NCI-H460 (cell line): ENCODE results near the gene AARS1. TPM values are rescaled to one million over a fixed set of nuclear protein-coding genes. Genes with fewer than 3 reads are reported as not detected.
"Not testable (repeated sequence)": the region's sequence is repeated elsewhere in the genome, so short reads cannot be mapped to it uniquely, and the experiment has no call there.

ENCODE experiments used
- DNase-seq: peaks from one replicate; pipeline ENCODE4 v3.0.0-alpha.2; 2016; ENCODE audit warnings: low read depth; ENCODE audit errors: extremely low read depth
- polyA plus RNA-seq: library from polyadenylated mRNA; depleted of rRNA; stranded (reverse); fragments of >200 nt; gene quantifications from 2 replicates; pipeline ENCODE4 v1.2.3, GENCODE V29; 2014; cell fraction: nucleus; rRNA removed
- total RNA-seq: library from RNA; depleted of rRNA; stranded (reverse); fragments of >200 nt; shearing (Covaris generic); gene quantifications from 2 replicates; pipeline ENCODE4 v1.2.3, GENCODE V29; 2014; rRNA removed

AARS1 gene
- 130 and 168 TPM in 2 replicates for total RNA-seq
- 78.3 and 112 TPM in 2 replicates for polyA plus RNA-seq

DNA sequence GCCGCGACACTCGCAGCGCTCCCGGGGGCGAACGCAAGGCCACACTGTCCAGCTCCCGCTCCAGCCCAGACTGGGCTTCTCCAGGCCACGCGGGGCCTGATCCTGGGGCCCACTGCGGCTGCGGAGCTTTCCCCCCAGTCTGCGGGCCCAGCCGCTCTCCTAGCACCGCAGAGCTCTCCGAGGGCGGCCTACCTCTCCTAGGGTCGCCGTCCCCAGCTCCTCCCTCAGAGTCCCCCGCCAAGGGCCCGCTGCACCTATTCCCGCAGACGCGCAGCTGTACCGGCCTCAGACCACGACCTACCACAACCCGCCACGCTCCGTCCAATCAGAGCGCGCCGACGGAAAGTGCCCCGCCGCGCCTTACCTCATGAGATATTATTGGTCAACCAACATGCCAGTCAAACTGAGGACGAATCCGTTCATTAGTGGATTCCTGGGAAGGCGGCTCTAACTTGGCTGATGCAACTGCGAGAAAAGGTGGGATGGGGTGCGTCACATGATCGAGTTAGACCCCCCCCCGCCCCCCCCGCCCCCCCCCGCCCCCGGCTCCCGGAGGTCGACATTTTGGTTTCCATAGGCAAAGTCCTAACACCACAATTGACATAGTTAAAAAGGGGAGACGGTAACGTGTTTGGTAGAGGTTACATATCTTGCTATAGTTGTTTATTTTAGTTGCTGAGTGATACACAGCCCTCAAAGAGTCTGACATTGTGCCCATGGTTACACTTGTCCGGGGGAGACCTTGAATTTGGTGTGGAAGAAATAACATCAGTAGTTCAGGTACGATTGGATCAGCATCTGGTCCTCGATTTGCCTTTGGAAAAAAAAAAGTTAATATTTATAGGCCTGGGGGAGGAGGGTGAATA is at the start of gene AARS1:
TSS of gene AARS1 (minus strand) at position 278 of the 866 bp plus-strand sequence. CDS start 6,743 bp downstream, outside the sequence.
- peak; percentile 99 for DNase-seq

GRCh38 chr16:70337814-70338213 is 48.5 kb upstream of the AARS1 start:
- no peak for DNase-seq

DNA sequence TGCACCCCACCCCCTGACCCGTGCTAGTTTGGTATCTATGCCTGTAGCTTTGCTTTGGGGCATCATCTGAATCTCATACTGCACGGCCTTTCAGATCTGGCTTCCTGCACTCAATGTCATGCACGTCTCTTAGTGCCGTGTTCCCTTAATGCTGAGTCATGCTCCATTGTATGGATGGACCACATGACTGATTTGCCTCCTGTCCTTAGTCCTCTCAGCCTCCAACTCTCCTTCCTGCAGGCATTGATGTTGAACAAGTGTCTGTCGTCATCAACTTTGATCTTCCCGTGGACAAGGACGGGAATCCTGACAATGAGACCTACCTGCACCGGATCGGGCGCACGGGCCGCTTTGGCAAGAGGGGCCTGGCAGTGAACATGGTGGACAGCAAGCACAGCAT is 43.4 kb upstream of the AARS1 start:
- not testable (repeated sequence) for DNase-seq

DNA sequence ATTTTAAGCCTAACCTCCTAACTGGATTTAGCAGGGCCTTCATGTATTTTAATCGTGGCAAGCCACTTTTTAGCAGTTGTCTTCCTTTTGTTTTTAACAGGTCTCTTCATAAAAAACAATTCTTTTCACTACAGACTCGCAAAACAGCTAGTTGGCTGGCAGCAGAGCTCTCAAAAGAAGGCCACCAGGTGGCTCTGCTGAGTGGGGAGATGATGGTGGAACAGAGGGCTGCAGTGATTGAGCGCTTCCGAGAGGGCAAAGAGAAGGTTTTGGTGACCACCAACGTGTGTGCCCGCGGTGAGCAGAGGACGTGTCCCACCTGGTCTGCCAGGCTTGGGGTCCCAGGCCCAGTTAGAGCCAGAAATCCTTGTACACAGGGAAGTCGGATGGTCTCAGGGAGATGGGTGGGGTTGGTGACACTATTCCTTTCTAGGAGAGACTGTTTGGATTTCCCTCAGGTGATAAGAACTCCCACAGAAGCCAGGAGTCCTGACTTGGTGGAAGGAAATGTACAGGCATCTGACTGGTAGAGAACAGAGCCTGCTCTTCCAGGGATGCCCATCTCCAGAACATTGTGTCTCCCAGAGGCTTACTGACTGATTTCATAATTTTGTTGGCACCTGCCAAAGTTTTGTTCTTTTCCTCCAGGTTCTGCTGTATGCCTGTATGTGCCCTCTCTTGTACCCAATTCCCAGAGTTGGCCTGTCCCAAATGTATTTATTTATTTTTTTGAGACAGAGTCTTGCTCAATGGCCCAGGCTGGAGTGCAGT is 42.5 kb upstream of the AARS1 start:
- no peak for DNase-seq

DNA sequence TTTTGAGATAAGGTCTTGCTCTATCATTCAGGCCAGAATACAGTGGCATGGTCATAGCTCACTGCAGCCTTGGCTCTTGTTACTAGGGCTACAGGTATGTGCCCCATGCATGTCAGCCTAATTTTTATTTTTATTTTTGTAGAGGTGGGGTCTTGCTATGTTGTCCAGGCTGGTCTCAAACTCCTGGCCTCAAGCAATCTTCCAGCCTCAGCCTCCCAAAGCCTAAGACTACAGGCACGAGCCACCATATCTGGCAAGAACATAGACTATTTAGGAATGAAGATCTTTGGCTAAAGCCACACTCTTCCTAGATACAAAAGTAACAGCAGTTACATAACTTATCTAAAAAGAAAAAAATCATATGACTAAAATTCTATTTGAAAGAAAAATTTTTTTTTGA is 41.8 kb upstream of the AARS1 start:
- DNase-seq, result no peak

- DNase-seq, result no peak
Observed at GRCh38 chr16:70324998-70325747, 35.9 kb upstream of the AARS1 start.

- DNase-seq, result no peak
Observed at GRCh38 chr16:70320121-70320520, 30.8 kb upstream of the AARS1 start.

DNA sequence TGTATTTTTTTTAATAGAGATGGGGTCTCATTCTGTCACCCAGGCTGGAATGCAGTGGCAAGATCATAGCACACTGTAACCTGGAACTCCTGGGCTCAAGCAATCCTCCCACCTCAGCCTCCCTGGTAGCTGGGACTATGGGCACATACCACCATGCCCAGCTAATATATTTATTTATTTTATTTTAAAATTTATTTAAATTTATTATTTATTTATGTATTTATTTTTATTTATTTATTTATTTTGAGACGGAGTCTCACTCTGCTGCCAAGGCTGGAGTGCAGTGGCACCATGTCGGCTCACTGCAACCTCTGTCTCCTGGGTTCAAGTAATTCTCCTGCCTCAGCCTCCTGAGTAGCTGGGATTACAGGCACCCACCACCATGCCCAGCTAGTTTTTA is 18.4 kb upstream of the AARS1 start:
- DNase-seq, result not testable (repeated sequence)

DNA sequence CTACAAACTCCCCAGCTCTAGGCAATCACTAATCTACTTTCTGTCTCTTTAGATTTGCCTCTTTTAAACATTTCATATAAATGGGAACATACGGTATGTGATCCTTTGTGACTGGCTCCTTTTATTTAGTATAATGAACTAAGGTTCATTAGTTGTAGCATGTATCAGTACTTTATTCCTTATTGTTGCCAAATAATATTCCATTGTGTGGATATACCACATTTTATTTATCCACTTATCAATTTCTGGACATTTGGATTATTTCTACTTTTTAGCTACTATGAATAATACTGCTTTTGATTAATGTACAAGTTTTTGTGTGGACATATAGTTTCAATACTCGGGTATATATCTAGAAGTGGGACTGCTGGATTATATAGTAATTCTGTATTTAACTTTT is 17.6 kb upstream of the AARS1 start:
- DNase-seq, result no peak

- DNase-seq, result no peak
Observed at GRCh38 chr16:70304892-70305448, 15.7 kb upstream of the AARS1 start.

DNA sequence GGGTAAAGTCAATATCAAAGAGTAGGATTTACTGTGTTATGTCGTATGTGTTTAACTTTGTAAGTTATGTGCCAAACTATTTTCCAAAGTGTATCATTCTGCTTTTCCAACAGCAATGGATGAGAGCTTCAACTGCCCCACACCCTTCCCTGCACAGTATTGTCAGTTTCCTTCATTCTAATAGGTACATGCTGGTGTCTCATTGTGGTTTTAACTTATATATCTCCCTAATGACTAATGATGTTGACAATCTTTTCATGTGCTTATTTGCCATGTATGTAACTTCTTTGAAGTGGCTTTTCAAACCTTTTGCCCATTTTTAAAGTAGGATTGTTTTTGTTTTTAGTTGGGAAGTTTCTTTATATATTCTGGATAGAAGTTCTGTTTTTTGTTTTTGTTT is 13.4 kb upstream of the AARS1 start:
- no peak for DNase-seq

GRCh38 chr16:70301121-70301520 is 11.8 kb upstream of the AARS1 start:
- no peak for DNase-seq

DNA sequence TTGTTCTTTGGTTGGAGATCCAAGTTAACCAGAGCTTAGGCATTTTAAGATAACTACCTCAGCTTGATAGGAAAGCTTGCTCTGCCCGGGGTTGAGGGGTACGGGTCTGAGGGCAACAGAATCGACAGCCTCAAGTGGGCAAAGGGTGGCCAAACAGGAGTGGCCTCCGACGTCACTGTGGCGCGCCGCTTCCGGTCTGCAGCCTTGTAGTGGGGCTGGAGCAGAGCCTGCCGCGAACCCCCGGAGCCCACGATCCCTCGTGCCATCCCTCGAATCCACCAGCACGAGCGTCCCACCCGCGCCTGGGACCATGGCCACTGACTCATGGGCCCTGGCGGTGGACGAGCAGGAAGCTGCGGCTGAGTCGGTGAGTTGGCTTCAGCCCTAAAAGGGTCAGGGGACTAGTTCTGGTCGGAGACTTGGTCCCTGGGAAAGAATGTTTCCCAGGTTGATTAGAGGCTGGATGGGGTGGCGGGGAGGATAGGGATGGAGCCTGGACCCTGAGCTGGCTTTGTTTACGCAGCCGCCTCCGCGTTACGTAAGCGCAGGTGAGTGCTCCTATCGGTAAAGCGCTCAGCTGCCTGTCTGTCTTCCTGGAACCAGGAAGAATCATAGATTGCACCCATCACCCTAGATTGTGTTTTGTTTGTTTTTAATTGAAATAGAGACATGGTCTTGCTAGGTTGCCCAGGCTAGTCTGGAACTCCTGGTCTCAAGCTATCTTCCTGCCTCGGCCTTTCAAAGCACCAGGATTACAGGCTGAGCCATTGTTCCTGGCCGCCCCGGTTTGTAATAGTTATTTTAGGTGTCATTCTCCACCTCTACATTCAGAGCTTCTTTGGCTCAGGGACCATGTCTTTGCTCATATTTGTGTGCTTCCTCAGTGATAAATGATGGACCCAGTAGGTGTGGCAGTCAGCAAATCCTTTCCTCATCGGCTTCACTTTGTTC is 10.0 kb upstream of the AARS1 start, which contains the start of gene DDX19B:
TSS of gene DDX19B (plus strand) at position 199 of the 951 bp plus-strand sequence. CDS start at position 311, 112 bp downstream.
- DNase-seq, result peak; percentile 35

GRCh38 chr16:70295634-70296033 is 6.3 kb upstream of the AARS1 start:
- no peak for DNase-seq

- no peak for DNase-seq
Observed at GRCh38 chr16:70294385-70295025, 5.2 kb upstream of the AARS1 start.

GRCh38 chr16:70292148-70292547 is 2.8 kb upstream of the AARS1 start:
- DNase-seq, result not testable (repeated sequence)

DNA sequence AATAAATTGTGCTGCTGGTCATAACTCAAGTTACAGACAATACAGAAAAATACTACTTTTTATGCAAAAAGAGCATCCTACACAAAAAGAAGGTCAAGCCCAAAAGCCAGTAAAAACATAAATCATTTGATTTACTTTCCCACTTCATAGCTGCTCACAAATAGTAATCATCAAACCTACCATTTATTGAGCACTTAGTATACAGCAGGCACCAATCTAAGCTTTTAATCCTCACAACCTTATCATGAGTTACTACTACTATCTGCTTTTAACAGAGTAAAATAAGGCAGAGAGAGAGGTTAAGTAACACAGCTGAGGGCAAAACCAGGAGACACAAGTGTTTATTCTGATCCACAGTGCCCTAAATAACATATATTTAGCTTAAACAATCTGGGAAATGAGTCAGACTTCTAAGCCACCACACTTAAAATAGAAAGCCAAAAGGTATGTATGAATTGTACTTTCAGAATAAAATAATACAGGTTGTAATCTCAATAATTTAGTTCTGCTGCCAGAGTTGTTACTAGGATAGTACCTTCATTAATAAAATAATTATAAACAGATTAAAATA is 1.7 kb upstream of the AARS1 start:
- no peak for DNase-seq

DNA sequence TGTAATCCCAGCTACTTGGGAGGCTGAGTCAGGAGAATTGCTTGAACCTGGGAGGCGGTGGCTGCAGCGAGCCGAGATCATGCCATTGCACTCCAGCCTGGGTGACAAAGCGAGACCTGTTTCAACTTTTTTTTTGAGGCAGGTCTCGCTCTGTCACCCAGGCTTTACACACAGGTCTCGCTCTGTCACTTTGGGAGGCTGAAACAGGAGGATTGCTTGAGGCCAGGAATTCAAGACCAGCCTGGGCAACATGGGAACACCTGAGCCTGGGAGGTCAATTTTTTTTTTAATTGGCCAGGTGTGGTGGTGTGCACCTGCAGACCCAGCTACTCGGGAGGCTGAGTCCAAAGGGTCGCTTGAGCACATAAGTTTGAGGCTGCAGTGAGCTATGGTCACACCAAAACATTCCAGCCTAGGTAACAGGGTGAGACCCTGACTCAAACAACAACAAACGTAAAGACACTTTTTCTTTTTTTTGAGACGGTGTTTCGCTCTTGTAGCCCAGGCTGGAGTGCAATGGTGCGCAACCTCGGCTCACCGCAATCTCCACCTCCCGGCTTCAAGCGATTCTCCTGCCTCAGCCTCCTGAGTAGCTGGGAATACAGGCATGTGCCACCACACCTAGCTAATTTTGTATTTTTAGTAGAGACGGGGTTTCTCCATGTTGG is 1.9 kb downstream of the AARS1 start:
- DNase-seq, result not testable (repeated sequence)
